GM12892 (cell line): ENCODE results near the gene LRGUK.

Experiments used
- DNase-seq: peaks from one replicate; pipeline ENCODE4 v3.0.0; 2011; ENCODE audit not compliant: insufficient read length
- FAIRE-seq: peaks from 2 replicates; lab custom pipeline; 2011; peaks lifted over from hg19 to GRCh38; lab: Jason Lieb, UNC
- POLR2A ChIP-seq: IDR thresholded peaks from 2 replicates; pipeline ENCODE4 v1.6.1; 2011; ENCODE audit warnings: low read depth, low read length, control low read depth
- POLR2AphosphoS5 ChIP-seq: IDR thresholded peaks from 2 replicates; pipeline ENCODE4 v1.6.1; 2011; ENCODE audit warnings: low read depth, low read length, control low read depth
- TAF1 ChIP-seq: IDR thresholded peaks from 2 replicates; pipeline ENCODE4 v1.6.1; 2011; ENCODE audit warnings: low read depth, mild to moderate bottlenecking, control low read depth, low read length, borderline replicate concordance

Gene LRGUK

DNA sequence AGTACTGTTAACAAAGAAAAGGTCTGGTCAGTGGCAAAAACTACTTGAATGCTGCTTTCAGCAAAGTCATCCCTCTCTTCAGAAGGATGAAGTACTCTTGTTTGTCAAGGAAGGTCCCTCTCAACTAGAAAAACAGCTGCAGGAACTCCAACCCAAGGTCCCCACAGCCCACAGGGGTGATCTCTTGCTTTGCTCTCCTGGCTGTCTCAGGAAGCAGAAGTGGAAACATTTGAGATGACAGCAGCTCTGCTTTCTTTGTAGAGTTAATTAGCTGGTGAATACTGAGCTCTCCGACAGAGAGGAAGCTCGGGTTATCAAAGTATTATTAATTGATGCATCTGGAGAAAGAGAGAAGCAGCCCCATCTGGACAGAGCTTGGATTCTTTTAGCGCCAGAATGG lies 25.4 kb upstream of the LRGUK start:
- FAIRE-seq = no peak
- TF ChIP-seq POLR2AphosphoS5 (no peak), TAF1 (no peak), POLR2A (no peak)
- DNase-seq = no peak

GRCh38 chr7:134104166-134104565 lies 23.0 kb upstream of the LRGUK start:
- TF ChIP-seq POLR2AphosphoS5 (no peak), TAF1 (no peak), POLR2A (no peak)
- DNase-seq = no peak
- no peak for FAIRE-seq

GRCh38 chr7:134105841-134106240 lies 21.3 kb upstream of the LRGUK start:
- DNase-seq = no peak
- no peak for TF ChIP-seq TAF1
- TF ChIP-seq POLR2AphosphoS5 = no peak
- no peak for TF ChIP-seq POLR2A
- no peak for FAIRE-seq

- TF ChIP-seq POLR2A (no peak), POLR2AphosphoS5 (no peak), TAF1 (no peak)
- DNase-seq (no peak), FAIRE-seq (no peak)
These were observed 18.3 kb upstream of the LRGUK start for GRCh38 chr7:134108802-134109201.

GRCh38 chr7:134113655-134114054 lies 13.5 kb upstream of the LRGUK start:
- FAIRE-seq (no peak), DNase-seq (no peak)
- no peak for TF ChIP-seq POLR2A

- no peak for DNase-seq
- no peak for FAIRE-seq
- TF ChIP-seq POLR2AphosphoS5 (no peak), TAF1 (no peak), POLR2A (no peak)
These were observed 12.1 kb upstream of the LRGUK start for GRCh38 chr7:134114992-134115391.

GRCh38 chr7:134120405-134120804 lies 6.7 kb upstream of the LRGUK start:
- TF ChIP-seq POLR2A (no peak), TAF1 (no peak), POLR2AphosphoS5 (no peak)
- DNase-seq = no peak
- no peak for FAIRE-seq

DNA sequence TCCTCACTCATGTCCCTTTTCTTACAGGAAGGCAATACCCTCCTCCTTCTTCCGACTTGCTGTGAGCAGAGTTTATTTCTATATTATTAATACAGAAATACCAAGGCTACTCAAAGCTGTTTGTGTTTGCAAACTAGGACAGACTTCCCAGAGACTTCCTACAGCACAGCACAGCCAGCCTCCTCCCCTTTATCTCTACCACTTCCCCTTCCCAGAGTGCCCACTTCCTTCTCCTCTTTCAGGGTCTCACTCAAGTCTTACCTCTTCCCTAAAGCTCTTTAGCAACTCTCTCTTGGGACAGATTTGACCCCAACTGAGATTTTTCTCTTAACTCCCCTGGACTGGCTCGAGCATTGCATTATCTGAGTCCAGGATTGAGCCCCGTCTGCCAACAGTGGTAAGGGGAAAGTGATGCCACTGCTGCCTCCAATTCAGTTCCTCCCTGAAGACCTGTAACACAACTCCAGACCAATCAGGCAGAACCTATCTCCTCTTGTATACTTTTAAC lies 5.5 kb upstream of the LRGUK start:
- DNase-seq (no peak), FAIRE-seq (no peak)
- TF ChIP-seq POLR2AphosphoS5 = no peak

DNA sequence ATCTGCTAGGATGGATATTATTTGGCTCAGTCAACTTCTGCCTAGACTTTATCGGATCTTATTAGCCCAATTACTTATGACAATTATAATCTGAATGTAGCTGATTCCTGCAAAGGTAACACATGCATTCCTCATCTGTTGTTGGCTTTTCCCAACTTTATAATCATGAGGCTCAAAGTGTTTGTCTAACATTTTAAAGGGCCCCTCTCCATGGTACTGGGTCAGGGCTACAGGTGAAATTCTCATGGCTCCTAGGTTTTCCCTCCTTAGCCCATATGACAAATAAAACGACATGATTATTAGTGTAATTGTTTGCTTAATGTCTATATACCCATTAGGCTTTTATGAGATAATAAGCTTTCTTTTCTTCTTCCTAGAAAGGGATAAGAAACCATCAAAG lies 4.2 kb upstream of the LRGUK start:
- FAIRE-seq (no peak), DNase-seq (no peak)
- TF ChIP-seq POLR2A = no peak
- no peak for TF ChIP-seq POLR2AphosphoS5
- no peak for TF ChIP-seq TAF1

GRCh38 chr7:134126146-134126545 lies 994 bp upstream of the LRGUK start:
- no peak for FAIRE-seq
- no peak for TF ChIP-seq POLR2AphosphoS5
- TF ChIP-seq TAF1 = no peak
- no peak for TF ChIP-seq POLR2A
- DNase-seq = no peak

- DNase-seq = no peak
- TF ChIP-seq POLR2AphosphoS5 (no peak), TAF1 (no peak), POLR2A (no peak)
- no peak for FAIRE-seq
These were observed 559 bp upstream of the LRGUK start for GRCh38 chr7:134126596-134126965.

DNA sequence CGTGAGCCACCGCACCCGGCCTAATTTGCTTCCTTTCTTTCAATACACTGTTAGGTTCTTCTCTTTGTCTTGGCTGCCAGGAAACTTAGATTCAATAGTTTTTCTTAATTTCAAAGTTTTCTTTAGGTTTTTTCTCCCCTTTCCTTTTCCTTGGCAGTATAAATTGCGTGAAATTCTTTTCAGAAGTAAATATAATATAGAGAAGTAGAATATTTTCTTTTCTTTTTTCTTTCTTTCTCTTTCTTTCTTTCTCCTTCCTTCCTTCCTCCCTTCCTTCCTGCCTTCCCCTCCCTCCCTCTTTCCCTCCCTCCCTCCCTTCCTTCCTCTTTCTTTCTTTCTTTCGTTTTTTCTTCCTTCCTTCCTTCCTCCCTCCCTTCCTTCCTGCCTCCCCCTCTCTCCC lies 1.7 kb downstream of the LRGUK start:
- no peak for TF ChIP-seq POLR2AphosphoS5
- TF ChIP-seq TAF1 = no peak
- FAIRE-seq (no peak), DNase-seq (no peak)
